SHP77 (cell line): ENCODE data around the gene OR5B21.

Experiments used
- DNase-seq, 2 experiments: peaks; one replicate each; lab custom pipeline; 2025; lab: John Stamatoyannopoulos, UW

OR5B21 gene

DNA sequence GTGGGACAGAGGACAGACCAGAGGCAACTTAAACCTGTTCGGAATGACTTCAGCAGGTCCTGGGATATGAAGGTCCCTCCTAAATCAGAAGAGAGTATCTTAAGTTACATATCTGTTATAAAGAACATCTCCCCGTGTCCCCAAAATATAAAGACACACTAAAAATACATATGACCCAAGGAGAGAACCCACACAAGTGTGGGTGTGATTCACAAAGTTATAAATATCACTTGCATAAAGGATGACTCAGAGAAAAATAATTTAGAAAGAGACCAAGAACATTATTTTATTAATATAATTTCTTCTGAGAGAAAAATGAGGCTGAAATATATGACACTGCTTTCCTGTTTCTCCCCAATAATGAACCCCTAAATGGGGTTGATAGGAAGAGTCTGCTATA lies 14.2 kb downstream of the OR5B21 start:
- no peak for DNase-seq

DNA sequence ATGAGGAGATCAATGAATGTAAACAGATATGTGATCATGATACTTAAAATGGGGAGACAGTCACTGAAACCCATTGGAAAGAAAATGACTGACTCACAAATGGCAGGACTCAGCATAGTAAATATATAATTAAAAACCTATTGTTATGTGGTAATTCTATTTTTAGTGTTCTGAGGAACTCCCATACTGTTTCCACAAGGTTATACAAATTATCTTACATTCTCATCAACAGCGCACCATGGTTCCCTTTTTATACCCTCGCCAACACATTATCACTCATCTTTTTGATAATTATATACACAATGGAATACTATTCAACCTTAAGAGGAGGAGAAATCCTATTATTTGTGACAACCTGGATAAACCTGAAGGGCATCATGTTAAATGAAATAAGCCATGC lies 17.1 kb downstream of the OR5B21 start:
- DNase-seq, result no peak

DNA sequence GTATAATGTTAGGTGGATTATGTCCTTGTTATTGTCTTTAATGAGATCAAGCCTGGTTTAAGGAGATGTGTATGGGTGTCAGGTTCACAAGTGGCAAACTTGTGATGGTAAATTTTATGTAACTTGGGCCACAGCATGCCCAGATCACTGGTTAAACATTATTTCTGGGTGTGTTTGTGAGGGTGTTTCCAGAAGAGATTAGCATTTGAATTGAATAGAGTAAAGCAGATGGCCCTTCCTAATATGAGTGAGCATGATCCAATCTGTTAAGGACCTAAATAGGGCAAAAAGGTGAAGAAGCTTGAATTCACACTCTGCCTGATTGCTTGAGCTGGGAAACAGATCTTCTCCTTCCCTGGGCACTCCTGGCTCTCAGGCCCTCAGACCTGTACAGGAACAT lies 20.7 kb downstream of the OR5B21 start:
- no peak for DNase-seq

DNA sequence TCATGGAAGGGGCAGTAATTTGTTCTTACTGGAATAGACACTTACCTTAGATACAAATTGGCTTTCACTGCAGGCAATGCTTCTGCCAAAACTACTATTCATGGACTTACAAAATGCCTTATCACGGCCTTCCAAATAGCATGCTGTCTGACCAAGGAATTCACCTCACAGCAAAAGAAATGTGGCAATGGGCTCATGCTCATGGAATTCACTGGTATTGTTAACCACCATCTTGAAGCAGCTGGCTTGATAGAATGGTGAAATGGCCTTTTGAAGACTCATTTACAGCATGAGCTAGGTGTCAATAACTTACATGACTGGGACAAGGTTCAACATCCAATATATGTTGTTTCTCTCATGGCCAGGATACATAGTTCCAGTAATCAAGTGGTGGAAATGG lies 21.9 kb downstream of the OR5B21 start:
- DNase-seq, result no peak

DNA sequence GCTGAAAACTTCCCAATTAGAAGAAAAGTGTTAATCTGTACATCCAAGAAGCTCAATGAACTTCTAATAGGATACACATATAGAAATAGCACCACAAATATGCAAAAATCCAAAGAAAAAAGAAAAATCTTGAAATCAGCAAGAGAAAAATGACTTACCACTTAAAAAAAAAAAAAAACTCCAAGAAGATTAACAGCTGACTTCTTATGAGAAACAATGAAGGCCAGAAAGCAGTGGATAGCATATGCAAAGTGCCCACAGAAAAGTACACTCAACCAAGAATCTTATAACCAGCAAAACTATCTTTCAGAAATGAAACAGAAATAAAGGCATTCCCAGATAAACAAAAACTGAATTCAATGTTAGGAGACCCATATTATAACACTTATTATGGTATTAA lies 36.0 kb downstream of the OR5B21 start:
- no peak for DNase-seq

DNA sequence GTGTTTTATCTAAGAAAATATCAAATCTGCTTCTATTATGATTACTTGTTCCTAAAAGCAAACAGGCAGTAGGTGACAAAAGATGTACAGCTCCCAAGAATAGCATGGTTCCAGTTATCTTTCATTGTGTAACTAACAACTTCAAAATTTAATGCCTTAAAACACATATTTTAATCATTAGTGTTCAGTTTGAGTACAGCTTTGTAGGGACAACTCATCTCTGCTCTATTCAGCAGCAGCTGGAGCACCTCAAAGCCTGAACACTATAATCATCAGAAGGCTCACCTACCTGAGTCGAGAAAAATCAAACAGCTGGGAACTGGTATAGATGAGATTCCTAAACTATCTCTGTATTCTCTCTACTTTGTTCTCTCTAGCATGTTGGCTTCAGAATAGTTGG lies 41.6 kb downstream of the OR5B21 start:
- DNase-seq, result no peak

DNA sequence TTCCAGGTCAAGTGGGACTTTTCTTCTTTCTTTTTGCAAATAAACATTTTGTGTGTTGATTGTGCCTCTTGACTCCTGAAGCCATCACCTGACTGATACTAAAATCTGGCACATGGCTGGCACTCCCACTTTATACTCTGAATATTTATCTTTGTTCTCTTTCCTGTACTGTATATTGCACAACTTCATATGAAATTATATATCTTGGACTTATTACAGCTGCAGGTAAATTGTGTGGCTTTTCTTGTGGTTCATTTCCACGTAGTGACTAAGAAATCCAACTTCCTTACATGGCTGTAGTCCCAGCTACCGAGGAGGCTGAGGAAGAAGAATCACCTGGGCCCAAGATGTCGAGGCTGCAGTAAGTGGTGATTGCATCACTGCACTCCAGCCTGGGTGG lies 42.2 kb downstream of the OR5B21 start:
- DNase-seq, result no peak
